ENCODE measurements around the gene MERTK.
"Not testable (repeated sequence)": the region's sequence is repeated elsewhere in the genome, so short reads cannot be mapped to it uniquely, and the experiment has no call there.

The MERTK gene

DNA sequence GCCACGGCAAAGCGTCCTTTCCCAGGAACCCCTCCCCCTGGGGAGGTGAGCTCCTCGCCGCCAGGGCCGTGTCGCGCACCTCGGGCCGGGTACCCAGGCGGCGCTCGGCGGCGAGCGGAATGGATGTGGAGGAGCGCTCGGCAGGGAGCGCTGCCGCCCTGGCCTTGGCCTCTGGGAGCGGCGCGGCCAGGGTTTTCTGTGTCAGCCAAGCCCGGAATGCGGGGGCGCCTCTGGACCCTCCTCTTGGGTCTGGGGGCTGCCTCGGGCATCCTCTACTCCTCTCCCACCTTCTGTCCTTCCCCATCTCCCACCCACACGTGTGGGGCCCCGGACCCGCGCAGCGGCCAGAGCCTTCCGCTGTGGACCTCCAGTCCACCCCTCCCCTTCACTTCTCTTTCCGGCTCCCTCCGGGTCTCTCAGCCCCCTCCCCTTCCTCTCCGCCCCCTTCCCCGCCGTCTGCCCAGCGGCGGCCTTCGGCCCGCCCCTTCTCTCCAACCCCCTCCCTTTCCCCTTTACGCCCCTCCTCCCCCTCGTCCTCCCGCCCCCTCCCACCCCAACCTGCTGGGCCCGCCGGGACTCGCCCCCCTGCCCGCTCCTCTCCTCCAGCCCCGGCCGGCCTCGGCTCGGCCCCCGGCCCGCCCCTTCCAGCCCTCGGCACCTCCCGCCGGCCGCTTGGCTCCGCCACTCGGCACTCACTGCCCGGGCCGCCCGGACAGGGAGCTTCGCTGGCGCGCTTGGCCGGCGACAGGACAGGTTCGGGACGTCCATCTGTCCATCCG is at the start of gene MERTK:
Gene MERTK, plus strand, starts transcription at position 684 of the 779 bp plus-strand sequence. CDS start 129 bp downstream, outside the sequence.
- peak; percentile 83 for DNase-seq

GRCh38 chr2:111850646-111851045 is 47.8 kb upstream of the MERTK start:
- DNase-seq = not testable (repeated sequence)

DNA sequence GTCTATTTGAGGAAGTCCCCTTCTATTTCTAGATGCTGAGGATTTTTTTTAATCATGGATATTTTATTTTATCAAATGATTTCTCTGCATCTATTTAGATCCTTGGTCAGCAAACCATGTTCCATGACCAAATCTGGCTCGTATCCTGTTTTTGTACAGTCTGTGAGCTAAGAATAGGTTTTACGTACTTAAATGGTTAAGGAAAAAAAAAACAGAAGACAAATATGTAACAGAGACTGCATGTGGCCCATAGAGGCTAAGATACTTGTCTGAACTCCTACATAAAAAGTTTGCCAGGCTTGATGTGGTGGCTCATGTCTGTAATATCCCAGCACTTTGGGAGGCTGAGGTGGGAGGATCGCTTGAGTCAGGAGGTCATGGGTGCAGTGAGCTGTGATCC is 45.9 kb upstream of the MERTK start:
- DNase-seq = not testable (repeated sequence)

DNA sequence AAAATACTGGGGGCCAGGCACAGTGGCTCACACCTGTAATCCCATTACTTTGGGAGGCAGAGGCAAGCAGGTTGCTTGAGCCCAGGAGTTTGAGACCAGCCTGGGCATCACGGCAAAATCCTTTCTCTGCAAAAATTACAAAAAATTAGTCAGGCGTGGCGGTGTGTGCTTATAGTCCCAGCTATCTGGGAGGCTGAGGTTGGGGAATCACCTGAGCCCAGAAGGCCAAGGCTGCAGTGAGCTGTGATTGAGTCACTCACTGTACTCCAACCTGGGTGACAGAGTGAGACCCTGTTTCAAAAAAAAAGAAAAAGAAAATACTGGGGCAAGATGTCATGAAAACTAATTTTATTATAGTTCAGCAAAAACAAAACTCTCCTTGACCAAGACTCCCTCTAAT is 38.4 kb upstream of the MERTK start:
- DNase-seq = not testable (repeated sequence)

GRCh38 chr2:111865124-111865523 is 33.3 kb upstream of the MERTK start:
- not testable (repeated sequence) for DNase-seq

- DNase-seq = not testable (repeated sequence)
These were observed 25.6 kb upstream of the MERTK start for GRCh38 chr2:111872806-111873205.

- DNase-seq = peak; percentile 92
These were observed 14.5 kb upstream of the MERTK start, which contains the start of gene ANAPC1 for GRCh38 chr2:111883661-111884591. TSS of gene ANAPC1 (minus strand) at chr2:111884193. CDS start at chr2:111880825, 3,368 bp downstream.

GRCh38 chr2:111884592-111884964 is 13.8 kb upstream of the MERTK start:
- DNase-seq = peak; percentile 71

DNA sequence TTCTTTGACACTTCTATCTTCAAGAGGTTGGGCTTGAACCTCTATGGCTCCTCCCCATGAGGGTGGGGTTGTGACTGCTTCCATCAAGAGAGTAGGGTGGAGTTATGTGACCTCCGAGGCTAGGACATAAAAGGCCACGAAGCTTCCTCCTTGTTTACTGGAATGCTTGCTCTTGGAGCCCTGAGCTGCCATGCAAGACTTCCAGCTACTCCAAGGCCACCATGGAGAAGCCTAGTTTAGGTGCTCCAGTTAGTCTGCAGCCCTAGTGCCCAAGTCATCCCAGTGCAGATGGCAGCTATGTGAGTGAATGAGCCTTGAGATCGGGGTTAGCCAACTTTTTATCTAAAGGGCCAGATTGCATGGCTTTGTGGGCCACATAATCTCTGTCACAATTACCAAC is 2.4 kb upstream of the MERTK start:
- no peak for DNase-seq

GRCh38 chr2:111896576-111896975 is 1.8 kb upstream of the MERTK start:
- DNase-seq = no peak

- no peak for DNase-seq
These were observed 830 bp upstream of the MERTK start for GRCh38 chr2:111897630-111897923.

DNA sequence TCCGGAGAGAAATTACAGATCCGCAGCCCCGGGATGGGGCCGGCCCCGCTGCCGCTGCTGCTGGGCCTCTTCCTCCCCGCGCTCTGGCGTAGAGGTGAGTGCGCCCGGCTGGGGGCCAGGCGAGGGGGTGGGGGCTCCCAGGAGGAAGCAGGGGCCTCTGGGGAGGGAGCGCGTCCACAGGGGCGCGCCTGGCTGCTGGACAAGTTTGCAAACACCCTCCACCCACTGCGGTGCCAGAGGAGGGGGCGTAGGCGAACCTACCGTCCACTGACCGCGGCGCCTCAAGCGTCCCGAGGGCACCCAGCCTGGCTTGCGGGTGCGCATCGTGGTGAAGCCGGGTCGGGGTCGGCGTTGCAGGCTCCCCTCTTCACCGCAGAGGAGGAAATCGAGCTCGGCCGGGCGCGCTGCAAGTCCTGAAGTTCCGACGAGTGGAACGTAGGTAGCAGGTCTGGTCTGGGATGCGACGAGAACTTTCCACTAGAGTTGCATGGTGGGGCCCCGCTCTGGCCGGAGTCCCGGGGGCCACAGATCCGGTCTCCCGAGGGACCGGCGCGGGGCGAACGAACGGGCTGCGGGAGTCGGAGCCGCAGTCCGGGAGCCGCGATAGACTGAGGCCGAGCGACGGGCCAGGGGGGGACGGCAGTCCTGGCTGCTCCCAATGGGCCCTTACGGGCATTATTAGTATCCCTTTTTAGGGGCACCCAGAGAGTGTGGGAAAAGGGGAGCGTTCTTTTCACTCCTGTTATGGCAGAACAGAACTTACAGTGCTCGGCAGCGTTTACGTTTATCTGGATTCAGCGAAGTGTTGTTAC is 502 bp downstream of the MERTK start:
- peak; percentile 64 for DNase-seq

- DNase-seq = no peak
These were observed 2.5 kb downstream of the MERTK start for GRCh38 chr2:111900859-111901258.

- no peak for DNase-seq
These were observed 5.1 kb downstream of the MERTK start for GRCh38 chr2:111903516-111903915.

DNA sequence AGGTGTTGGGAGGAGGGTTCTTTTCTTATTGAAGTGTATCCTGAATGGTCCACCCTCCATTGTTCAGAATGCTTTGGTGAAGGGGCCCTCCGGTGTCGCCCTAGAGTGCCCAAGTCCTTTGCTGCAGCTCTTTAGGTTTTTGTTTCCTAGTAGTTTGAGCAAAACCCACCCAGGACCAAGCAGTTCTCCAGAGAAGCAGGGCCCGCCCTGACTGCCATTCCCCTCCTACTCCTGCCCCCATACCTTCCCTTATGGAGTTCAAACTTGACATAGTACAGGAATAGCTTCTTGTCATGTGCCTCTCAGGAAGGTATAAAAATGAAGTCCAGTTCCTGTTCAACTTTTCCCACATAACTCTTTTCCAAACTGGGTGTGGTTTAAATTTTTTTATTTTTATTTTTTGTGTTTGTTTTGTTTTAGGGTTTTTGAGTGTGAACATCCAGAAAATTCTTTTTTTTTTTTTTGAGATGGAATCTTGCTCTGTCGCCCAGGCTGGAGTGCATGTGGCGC is 5.6 kb downstream of the MERTK start:
- DNase-seq = no peak

- no peak for DNase-seq
These were observed 6.5 kb downstream of the MERTK start for GRCh38 chr2:111904726-111905474.

DNA sequence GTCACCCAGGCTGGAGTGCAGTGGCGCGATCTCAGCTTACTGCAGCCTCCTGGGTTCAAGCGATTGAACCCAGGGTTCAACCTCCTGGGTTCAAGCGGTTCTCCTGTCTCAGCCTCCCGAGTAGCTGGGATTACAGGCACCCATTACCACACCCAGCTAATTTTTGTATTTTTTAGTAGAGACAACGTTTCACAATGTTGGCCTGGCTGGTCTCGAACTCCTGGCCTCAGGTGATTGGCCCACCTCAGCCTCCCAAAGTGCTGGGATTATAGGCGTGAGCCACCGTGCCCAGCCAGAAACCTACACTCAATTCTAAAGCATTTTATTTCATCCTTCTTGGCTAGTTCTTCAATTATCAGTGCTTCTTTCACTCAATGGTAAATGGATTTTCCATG is 7.1 kb downstream of the MERTK start:
- DNase-seq = not testable (repeated sequence)

- DNase-seq = no peak
These were observed 7.8 kb downstream of the MERTK start for GRCh38 chr2:111905990-111906735.

DNA sequence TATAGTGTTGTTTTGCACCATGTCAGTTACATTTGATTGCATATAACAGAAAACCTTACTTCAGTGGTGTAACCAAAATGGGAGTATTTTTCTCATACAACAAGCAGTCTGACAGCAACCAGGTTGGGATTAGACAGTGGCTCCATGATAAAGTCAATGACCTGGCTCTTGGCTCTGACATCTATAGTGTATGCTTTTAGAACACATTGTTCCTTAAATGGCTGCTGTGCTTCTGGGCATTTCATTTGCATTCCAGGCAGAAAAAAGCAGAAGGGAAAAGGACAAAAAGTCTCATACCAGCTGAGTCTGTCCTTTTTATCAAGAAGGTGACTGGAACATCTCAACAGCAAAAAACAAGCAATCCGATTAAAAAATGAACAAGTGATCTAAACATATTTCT is 10.2 kb downstream of the MERTK start:
- no peak for DNase-seq

- DNase-seq = no peak
These were observed 10.7 kb downstream of the MERTK start for GRCh38 chr2:111909079-111909478.

DNA sequence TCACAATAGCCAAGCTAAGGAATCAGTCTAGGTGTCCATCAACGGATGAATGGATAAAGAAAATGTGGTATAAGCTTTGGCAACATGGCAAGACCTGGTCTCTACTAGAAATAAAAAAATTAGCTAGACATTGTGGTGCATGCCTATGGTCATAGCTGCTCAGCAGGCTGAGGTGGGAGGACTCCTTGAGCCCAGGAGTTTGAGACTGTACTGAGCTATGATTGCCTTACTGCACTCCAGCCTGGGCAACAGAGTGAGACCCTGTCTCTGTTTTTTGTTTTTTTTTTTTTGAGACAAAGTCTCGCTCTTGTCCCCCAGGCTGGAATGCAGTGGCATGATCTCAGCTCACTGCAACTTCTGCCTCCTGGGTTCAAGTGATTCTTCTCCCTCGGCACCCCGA is 11.6 kb downstream of the MERTK start:
- not testable (repeated sequence) for DNase-seq

Data from activated CD8-positive, alpha-beta memory T cell treated with anti-CD3 and anti-CD28 coated beads, Interleukin-2, amount 50 U/mL, for 48 hours (primary cell).